SK-N-MC (cell line): Measurements from ENCODE around the gene GBA3.

Experiments
- EZH2 ChIP-seq: fragments of 200-600 bp; sonication (generic); IDR thresholded peaks from one replicate; pipeline ENCODE4 v1.6.1; 2017; ENCODE audit warnings: antibody characterized with exemption
- FOXP2 ChIP-seq: optimal IDR thresholded peaks from 2 replicates; pipeline ENCODE3; 2011; ENCODE audit warnings: mild to moderate bottlenecking, moderate library complexity; ENCODE audit not compliant: insufficient read depth; ENCODE audit errors: extremely low read length, control extremely low read depth
- POLR2AphosphoS5 ChIP-seq: IDR thresholded peaks from 2 replicates; pipeline ENCODE4 v1.6.1; 2012; ENCODE audit warnings: mild to moderate bottlenecking, low read depth, low read length, borderline replicate concordance

GRCh38 chr4:22754116-22754515 is 61.4 kb downstream of the GBA3 start:
- no peak for TF ChIP-seq EZH2
- TF ChIP-seq POLR2AphosphoS5 = no peak
- no peak for TF ChIP-seq FOXP2
